GM18951 (cell line): ENCODE results near the gene NR6A1.

Source experiments
- POLR2A ChIP-seq: IDR thresholded peaks from 4 replicates; pipeline ENCODE4 v1.6.1; 2011; ENCODE audit warnings: mild to moderate bottlenecking; ENCODE audit not compliant: insufficient read length, insufficient read depth; ENCODE audit errors: extremely low read depth
- in situ Hi-C: fragments of 300-500 bp; cut with MboI; formaldehyde crosslinking; loops from one replicate; pipeline ENCODE4 v1.12.0; 2022; ENCODE audit warnings: low sequenced_read_pairs, mixed read lengths, inconsistent platforms; ENCODE audit not compliant: unreplicated experiment

NR6A1 gene

GRCh38 chr9:124511891-124512805 lies 259.0 kb downstream of the NR6A1 start:
- in situ Hi-C loops = no loop called here
- no peak for TF ChIP-seq POLR2A

- no peak for TF ChIP-seq POLR2A
- in situ Hi-C loops = no loop called here
These were observed 259.7 kb downstream of the NR6A1 start for GRCh38 chr9:124511426-124511840.

- no peak for TF ChIP-seq POLR2A
- in situ Hi-C loops = no loop called here
These were observed 260.3 kb downstream of the NR6A1 start for GRCh38 chr9:124510650-124511425.

- in situ Hi-C loops = no loop called here
- no peak for TF ChIP-seq POLR2A
These were observed 263.2 kb downstream of the NR6A1 start for GRCh38 chr9:124507880-124508423.

- in situ Hi-C loops = no loop called here
- no peak for TF ChIP-seq POLR2A
These were observed 263.9 kb downstream of the NR6A1 start, which contains the start of gene NR5A1 for GRCh38 chr9:124506931-124507879. Gene NR5A1 (minus strand): TSS chr9:124507399. CDS start chr9:124503395, 4,004 bp downstream.

DNA sequence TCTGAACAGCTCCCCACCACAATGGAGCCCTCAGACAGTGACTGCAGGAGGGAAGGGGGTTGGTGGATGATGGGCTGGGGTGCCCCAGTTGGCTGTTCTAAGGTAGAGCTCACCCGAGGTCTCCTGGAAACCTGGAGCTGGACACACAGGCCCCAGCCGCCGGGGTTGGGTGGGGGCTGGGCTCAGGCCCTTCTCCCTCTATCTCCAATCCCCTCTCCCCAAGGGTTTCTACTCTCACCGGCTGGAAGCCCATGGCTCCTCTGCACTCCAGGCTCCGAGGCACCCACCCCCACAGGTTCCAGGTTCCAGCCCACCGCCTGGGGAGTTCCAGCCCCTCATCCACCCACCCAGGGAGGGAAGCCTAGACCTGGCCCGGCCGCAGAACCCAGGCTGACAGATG lies 264.7 kb downstream of the NR6A1 start:
- in situ Hi-C loops = no loop called here
- TF ChIP-seq POLR2A = no peak

- no peak for TF ChIP-seq POLR2A
- in situ Hi-C loops = no loop called here
These were observed 265.2 kb downstream of the NR6A1 start for GRCh38 chr9:124505901-124506346.

DNA sequence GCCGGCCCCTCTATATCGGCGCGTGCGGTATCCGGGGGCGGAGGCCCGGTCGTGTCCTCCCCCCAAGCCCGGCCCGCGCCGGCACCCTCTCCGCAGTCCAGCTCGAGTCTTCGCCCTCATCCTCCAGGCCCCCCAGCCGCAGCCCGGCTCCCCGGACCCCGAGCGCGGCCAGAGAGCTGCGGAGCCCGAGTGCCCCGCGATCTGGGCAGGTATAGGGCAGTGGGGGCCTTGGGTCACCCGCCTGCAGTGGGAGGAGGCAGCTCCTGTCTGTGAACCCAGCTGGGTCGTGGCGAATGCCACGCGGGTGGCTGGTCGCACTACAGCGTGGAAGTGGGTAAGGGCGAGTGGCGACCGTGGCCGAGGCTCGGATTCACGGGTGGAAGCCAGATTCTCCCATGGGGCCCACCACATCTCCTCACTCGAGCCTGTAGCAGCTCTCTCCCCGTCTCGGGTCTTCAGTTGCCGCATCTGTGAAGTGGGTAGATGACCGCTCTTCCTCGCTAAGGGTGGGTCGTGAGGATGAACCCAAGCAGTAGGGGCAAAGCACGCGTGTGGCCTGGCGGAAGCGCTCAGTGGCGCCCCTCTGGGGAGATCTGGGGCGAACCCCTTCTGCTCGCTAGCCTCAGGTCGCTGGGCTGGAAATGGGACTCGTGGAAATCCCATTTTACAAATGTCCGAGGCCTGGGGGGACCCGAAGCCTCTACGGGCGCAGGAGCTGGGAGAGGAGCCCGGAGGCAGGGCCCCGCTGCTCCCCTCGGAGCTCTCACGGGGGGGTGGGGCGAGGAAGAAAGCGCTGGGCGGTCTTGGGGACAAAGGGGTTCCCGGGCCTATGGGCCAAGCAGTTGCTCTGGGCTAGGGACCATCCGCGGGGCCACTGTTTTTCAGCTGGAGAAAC lies 265.9 kb downstream of the NR6A1 start:
- no peak for TF ChIP-seq POLR2A
- in situ Hi-C loops = no loop called here

- no peak for TF ChIP-seq POLR2A
- in situ Hi-C loops = no loop called here
These were observed 266.5 kb downstream of the NR6A1 start for GRCh38 chr9:124504530-124505005.

GRCh38 chr9:124503713-124504529 lies 267.2 kb downstream of the NR6A1 start:
- no peak for TF ChIP-seq POLR2A
- in situ Hi-C loops = no loop called here
